Heart right ventricle (tissue), 16 donors: Measurements from ENCODE around the gene PPP2CA. TPM values are rescaled to one million over a fixed set of nuclear protein-coding genes. Genes with fewer than 3 reads are reported as not detected.

Experiments
- ATAC-seq, 8 donors: fragments of 200-7000 bp; cut with Tn5 transposase; one replicate each; pipeline ENCODE4 v1.9.1; 2020; ENCODE audit warnings: mild to moderate bottlenecking in 8 of 8, moderate library complexity in 8 of 8, moderate number of reproducible peaks in 1 of 8
- DNase-seq, 2 donors: peaks; one replicate each; pipeline ENCODE4 v3.0.0-alpha.2; 2020
- H3K27ac ChIP-seq, 10 donors: fragments of 200-600 bp; sonication (generic) in 2 of 10; one replicate each; pipeline versions ENCODE4 v1.5.0 to v1.8.0; 2020 to 2022; ENCODE audit warnings: mild to moderate bottlenecking in 3 of 10
- H3K27me3 ChIP-seq, 7 donors: fragments of 200-600 bp; one replicate each; pipeline ENCODE4 v1.8.0; 2021 to 2022; ENCODE audit warnings: mild to moderate bottlenecking in 2 of 7
- H3K36me3 ChIP-seq, 9 donors: fragments of 200-600 bp; sonication (generic) in 1 of 9; one replicate each; pipeline versions ENCODE4 v1.5.0 to v1.8.0; 2020 to 2022; ENCODE audit warnings: mild to moderate bottlenecking in 2 of 9
- H3K4me1 ChIP-seq, 9 donors: fragments of 200-600 bp; sonication (generic) in 1 of 9; one replicate each; pipeline versions ENCODE4 v1.5.0 to v1.8.0; 2020 to 2022; ENCODE audit warnings: mild to moderate bottlenecking in 4 of 9
- H3K4me3 ChIP-seq, 10 donors: fragments of 200-600 bp; sonication (generic) in 2 of 10; one replicate each; pipeline versions ENCODE4 v1.5.0 to v1.8.0; 2020 to 2022; ENCODE audit warnings: mild to moderate bottlenecking in 7 of 10, moderate library complexity in 2 of 10
- H3K9me3 ChIP-seq, 11 donors: fragments of 200-600 bp in 10 of 11; sonication (generic) in 2 of 11; one replicate each; pipeline versions ENCODE4 v1.5.0 to v1.8.0; 2013 to 2022; ENCODE audit warnings: mild to moderate bottlenecking in 2 of 11, control low read depth in 1 of 11, moderate library complexity in 1 of 11
- WGBS, 2 donors: extraction: QIAGEN DNeasy Blood & Tissue Kit; methylation state at CpG; one replicate each; pipeline ENCODE4 v1.1.7; 2013; ENCODE audit warnings: inconsistent platforms in 1 of 2; 5-methylcytosine and 5-hydroxymethylcytosine counted together
- intact Hi-C, 10 donors: fragments of 100-400 bp; cut with DNase I; formaldehyde crosslinking; loops; one replicate each; pipeline versions ENCODE4 v1.11.1 to v1.14.2; 2022
- polyA plus RNA-seq, 2 donors: library from polyadenylated mRNA; stranded (reverse); fragments of 200-250 nt; gene quantifications; one replicate each; pipeline ENCODE4 v1.2.3, GENCODE V29; 2013
- total RNA-seq, 10 donors: library from RNA; stranded (reverse); fragmentation: NEBNext Ultra II Directional in 3 of 10; extraction: Animal tissue kit (Norgen Biotek cat#: 25700) in 3 of 10; gene quantifications; one replicate each; pipeline versions ENCODE4 v1.2.1 to v1.2.4, GENCODE V29; 2021 to 2023
- TF ChIP-seq, protein P1 (sequence below), 9 donors: fragments of 200-600 bp; sonication (generic) in 2 of 9; IDR thresholded peaks; one replicate each; pipeline versions ENCODE4 v1.5.0 to v1.8.0; 2021 to 2022; ENCODE audit warnings: antibody characterized with exemption in 9 of 9, mild to moderate bottlenecking in 5 of 9, moderate library complexity in 1 of 9
- donor health status: Arrhythmogenic right ventricular cardiomyopathy.
- donor health status: ischemic (EF 13 %, LVEDD 7.1; RV severe dilation, severe dysfunction).
- donor health status: healthy with polysubstance abuse.
- donor health status: DM: no; HTN: yes; CAD: no.
- donor health status: DM: no; HTN: no; CAD: no.
- donor health status: ischemic (EF 25% LVEDD 6.9; RV normal size, moderate dysfunction).
- donor health status: ischemic (EF 25% LVEDD 5.7; RV mildly dilated, moderate dysfunction).
- donor health status: healthy.
- donor health status: DM: yes; HTN: yes; CAD: no.
- donor health status: Ischemic cardiomyopathy.
- donor health status: ischemic (EF 35%, LVEDD 5.7; RV mildly dilated, moderate dysfunction).
- donor health status: nonischemic (EF 11% LVEDD 7.7; RV severe dilation, severe dysfunction).
- donor health status: DM: yes; HTN: yes; CAD: no.
- donor health status: PGD.
- donor health status: ischemic (EF 29% LVEDD 5.4; RV normal size, mild dysfunction).
- donor health status: nonischemic (EF 23%, LVEDD 6.1; RV moderate dilation, normal function).

Gene PPP2CA
- total and polyA plus RNA-seq, 12 donors: 47.1 to 249 (median 168) TPM

DNA sequence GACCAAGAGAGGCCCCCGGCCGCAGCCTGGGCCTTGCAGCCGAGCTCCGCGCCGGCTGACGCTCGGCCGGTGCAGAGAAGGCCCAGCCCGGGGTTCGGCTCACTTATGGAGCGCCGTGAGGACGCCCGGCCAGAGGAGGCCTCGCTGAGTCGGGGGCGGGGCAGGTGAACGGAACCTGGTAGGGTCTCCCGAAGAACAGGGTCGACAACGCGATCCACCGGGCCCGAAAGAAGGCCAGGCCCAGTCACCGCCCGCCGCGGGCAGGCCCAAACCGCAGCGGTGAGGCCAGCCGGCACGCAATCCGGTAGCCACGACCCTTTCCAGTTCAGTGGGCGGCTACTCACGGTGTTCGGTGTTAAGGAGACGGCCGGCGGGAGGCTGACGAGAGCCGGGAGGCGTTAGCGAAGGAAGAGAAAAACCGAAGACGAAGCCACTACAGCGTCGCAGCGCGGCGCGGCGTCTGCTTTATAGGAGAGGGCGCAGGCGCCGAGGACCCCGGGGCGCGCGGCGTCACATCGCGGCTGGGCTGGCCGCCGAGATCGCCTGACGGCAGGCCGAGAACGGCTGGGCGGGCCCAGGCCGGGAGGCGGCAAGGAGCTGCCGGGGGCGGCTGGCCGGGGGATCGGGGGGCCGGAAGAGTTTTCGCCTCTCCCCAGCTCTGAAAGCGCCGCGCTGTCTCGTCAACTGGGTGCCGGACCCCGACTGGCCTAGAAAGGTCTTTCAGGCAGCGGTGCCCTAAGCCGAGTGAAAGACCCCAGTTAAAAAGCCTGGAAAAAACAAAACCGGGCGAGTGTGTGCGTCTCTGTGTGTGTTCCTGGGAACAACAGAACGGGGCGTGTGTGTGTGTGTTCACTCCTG is 49.1 kb downstream of the PPP2CA start, which contains the start of gene SKP1:
SKP1 (minus strand) TSS at position 440 of the 858 bp plus-strand sequence. CDS start 2,928 bp downstream, outside the sequence.
- 0% methylated on average over 92 of the region's 92 CpGs for WGBS, 2 donors
- intact Hi-C loops: loop anchor here in 3 of 10 donors (5.0 to 10.0 kb wide), 2 partner anchors 51 to 188 kb away; partner anchors contain the start of genes CDKL3 (in 2 of the 3) and PPP2CA (in 1 of the 3)
- H3K27me3 ChIP-seq: no peaks in the 10 kb centered on the region
- DNase-seq (peak; percentile 84 to 87), ATAC-seq (peak; percentile 89 to 95 (median 92))
- H3K9me3 ChIP-seq: no peaks in the 10 kb centered on the region
- H3K4me1 ChIP-seq: peaks cover 6 to 51% (median 40%) of the 10 kb centered on the region in 9 donors
- H3K27ac ChIP-seq: peak within 1 kb of the TSS; percentile 97 to 100 (median 100)
- H3K4me3 ChIP-seq: peak within 1 kb of the TSS; percentile 57 to 99 (median 86)
- TF ChIP-seq, protein P1, sequence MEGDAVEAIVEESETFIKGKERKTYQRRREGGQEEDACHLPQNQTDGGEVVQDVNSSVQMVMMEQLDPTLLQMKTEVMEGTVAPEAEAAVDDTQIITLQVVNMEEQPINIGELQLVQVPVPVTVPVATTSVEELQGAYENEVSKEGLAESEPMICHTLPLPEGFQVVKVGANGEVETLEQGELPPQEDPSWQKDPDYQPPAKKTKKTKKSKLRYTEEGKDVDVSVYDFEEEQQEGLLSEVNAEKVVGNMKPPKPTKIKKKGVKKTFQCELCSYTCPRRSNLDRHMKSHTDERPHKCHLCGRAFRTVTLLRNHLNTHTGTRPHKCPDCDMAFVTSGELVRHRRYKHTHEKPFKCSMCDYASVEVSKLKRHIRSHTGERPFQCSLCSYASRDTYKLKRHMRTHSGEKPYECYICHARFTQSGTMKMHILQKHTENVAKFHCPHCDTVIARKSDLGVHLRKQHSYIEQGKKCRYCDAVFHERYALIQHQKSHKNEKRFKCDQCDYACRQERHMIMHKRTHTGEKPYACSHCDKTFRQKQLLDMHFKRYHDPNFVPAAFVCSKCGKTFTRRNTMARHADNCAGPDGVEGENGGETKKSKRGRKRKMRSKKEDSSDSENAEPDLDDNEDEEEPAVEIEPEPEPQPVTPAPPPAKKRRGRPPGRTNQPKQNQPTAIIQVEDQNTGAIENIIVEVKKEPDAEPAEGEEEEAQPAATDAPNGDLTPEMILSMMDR (IDR thresholded peaks at IDR 0.05): peak in 1 of 9 donors; percentile 4
- H3K36me3 ChIP-seq: peaks cover 0 to 21% (median 16%) of the 10 kb centered on the region in 9 donors

DNA sequence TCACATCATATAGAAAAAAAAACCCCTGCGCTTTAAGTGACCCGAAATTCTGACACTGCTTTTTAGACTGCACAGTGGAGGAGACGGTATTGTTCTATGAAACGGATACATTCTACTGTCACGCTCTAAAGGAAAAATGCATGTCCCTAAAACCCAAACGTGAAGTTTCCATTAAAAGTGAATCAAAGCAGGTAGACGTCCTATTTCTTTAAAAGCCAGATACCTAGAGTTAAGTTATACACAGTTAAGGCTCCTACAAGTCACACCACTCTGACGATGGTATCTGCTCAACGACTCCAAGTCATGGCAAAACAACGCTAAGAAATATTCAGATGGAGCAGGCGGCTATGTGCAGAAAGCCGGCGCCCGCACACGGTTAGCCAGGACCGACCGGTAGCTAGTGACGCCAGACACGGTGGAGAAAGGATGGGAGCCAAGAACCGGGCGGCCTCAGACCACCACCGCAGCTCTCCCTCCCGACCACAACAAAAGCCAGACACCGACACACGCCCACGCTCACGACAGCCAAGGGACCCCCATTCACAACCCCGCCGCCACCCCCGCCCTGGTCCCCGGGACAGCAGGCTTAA is 49.9 kb downstream of the PPP2CA start:
- H3K36me3 ChIP-seq: peaks cover 0 to 28% (median 22%) of the 10 kb centered on the region in 9 donors
- peak in 1 of 2 donors; percentile 21 for DNase-seq
- TF ChIP-seq, protein P1 (IDR thresholded peaks at IDR 0.05): no peak
- no peaks in the 10 kb centered on the region for H3K9me3 ChIP-seq
- H3K27ac ChIP-seq: peak overlapping the region; percentile 97 to 100 (median 100)
- peaks cover 6 to 58% (median 43%) of the 10 kb centered on the region in 9 donors for H3K4me1 ChIP-seq
- peak; percentile 18 to 49 (median 32) for ATAC-seq
- peak overlapping the region; percentile 57 to 99 (median 86) for H3K4me3 ChIP-seq
- 1% methylated on average over 31 of the region's 31 CpGs for WGBS, 2 donors
- no peaks in the 10 kb centered on the region for H3K27me3 ChIP-seq
- intact Hi-C loops: loop anchor here in 3 of 10 donors (5.0 to 10.0 kb wide), 2 partner anchors 51 to 189 kb away; partner anchors contain the start of genes CDKL3 (in 2 of the 3) and PPP2CA (in 1 of the 3)

DNA sequence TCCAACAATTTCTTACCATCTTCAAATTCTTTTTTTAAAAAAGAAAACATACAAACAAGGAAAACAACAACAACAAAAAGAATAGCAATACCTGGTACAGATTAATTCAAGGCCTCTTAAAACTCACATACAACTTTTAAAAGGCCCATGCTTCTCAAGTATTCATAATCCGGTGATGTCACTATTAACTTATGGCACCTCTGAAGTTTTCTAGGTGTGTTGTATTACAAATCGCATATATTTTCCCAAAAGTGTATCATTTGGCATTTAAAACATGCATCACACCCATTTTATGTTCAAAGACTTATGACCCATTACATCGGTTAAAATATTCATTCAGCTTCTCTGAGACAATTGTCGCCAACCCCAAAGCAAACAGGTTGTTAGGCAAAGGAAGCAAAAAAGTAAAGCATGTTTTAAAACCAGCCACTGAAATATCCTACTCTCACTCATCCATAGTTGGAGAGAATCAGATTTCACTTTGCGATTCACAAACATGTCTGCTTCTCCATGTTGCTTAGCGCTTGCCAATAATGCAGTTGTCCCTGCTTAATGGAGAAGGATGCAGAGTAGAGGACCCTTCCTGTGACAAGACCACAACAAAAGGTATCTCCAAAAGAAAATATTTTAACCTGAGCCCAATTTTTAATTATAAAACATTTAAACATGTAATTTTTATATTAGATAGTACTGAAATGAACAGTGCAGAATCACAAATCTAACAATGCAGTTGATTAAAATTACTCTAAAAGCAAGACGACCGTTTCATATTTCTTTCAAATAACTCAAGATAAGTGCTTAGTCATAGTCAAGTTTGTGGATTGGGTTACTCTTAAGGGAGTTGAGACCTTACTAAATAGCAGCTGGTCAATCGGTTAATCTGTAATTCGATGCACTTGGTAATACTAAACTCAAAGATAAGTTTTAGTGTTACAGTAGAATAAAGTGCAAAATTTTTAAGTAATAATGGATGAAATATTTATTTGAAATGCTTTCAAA is 50.7 kb downstream of the PPP2CA start:
- DNase-seq (no peak), ATAC-seq (no peak)
- no peaks in the 10 kb centered on the region for H3K27me3 ChIP-seq
- H3K36me3 ChIP-seq: peaks cover 0 to 37% (median 31%) of the 10 kb centered on the region in 9 donors
- peak overlapping the region in 8 of 10 donors; percentile 97 to 100 (median 100) for H3K27ac ChIP-seq
- TF ChIP-seq, protein P1 (IDR thresholded peaks at IDR 0.05): no peak
- peaks cover 6 to 67% (median 46%) of the 10 kb centered on the region in 9 donors for H3K4me1 ChIP-seq
- intact Hi-C loops: loop anchor here in 3 of 10 donors (5.0 to 10.0 kb wide), 2 partner anchors 52 to 190 kb away; partner anchors contain the start of genes CDKL3 (in 2 of the 3) and PPP2CA (in 1 of the 3)
- 25 to 30% methylated on average over 10 of the region's 10 CpGs for WGBS, 2 donors
- no peaks in the 10 kb centered on the region for H3K9me3 ChIP-seq
- peak overlapping the region; percentile 57 to 99 (median 86) for H3K4me3 ChIP-seq
